Subcutaneous adipose tissue (tissue), 4 donors: Measurements from ENCODE around the gene DLX1. TPM values are rescaled to one million over a fixed set of nuclear protein-coding genes. Genes with fewer than 3 reads are reported as not detected.

Experiments used
- CTCF ChIP-seq: fragments of 450-650 bp; IDR thresholded peaks from one replicate; pipeline ENCODE4 v1.5.1; 2016; ENCODE audit warnings: low read depth, mild to moderate bottlenecking, control low read depth, antibody characterized with exemption, moderate library complexity
- total RNA-seq, 4 donors: library from RNA; depleted of rRNA; stranded (reverse); fragments of >200 nt; gene quantifications; one replicate each; pipeline ENCODE4 v1.1.0, GENCODE V29; 2016

The DLX1 gene
- total RNA-seq, 4 donors from 2014 or later: not detected

DNA sequence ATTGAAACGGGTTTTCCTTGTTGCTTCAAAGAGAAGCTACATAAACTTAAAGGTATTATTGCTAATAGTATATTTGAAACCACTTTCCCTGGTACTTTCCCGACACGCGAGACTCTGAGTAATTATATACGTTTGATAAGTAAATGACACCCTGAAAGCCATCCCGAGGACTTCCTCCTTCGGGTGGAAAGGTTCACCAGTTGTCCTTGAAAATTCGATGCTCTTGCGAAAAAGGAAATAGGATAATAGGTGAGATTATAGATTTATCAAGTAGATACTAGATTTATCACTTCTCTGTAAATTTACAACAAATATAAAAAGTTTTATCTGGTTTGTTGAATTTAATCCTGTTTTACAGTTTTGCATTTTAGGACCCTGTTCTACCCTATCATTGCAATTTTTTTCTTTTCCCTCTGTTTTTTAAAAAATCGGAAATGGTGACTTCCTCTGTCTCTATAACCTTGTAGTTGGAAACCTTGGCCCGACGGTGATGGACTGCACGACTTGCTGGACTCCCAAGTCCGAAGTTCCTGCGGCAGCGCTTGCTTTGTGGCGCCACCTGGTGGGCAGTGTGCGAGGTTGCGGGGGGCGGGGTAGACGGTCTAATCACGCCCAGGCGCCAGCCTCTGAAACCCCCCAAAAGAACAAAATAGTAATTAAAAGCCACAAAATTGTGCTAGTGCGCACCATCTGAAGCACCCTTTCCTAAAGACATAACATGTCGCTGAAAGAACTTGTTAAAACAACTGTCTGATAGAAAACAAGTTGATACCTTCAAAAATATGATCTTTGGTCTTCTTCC lies 18.4 kb downstream of the DLX1 start:
- no peak for TF ChIP-seq CTCF

- no peak for TF ChIP-seq CTCF
Observed at GRCh38 chr2:172105471-172106107, 20.3 kb downstream of the DLX1 start.

GRCh38 chr2:172106108-172106961 lies 21.0 kb downstream of the DLX1 start:
- TF ChIP-seq CTCF: no peak

GRCh38 chr2:172107690-172108586 lies 22.6 kb downstream of the DLX1 start:
- TF ChIP-seq CTCF: no peak

DNA sequence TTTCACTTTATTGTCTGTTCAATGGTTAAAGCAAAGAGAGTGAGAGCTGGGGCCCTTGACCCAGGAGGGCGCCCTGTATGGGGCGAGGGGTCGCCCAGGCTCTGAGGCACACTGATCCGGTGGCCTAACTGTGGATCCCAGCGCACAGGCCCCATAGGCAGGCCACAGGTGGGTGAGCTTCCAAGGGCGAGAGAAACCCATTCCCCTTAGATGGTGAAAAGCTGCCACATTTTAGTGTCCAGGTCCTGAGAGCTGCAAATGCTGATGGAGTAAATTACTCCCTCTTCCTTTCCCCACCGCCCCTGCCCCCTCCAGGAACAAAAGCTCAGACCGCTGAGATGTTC lies 23.3 kb downstream of the DLX1 start:
- no peak for TF ChIP-seq CTCF

DNA sequence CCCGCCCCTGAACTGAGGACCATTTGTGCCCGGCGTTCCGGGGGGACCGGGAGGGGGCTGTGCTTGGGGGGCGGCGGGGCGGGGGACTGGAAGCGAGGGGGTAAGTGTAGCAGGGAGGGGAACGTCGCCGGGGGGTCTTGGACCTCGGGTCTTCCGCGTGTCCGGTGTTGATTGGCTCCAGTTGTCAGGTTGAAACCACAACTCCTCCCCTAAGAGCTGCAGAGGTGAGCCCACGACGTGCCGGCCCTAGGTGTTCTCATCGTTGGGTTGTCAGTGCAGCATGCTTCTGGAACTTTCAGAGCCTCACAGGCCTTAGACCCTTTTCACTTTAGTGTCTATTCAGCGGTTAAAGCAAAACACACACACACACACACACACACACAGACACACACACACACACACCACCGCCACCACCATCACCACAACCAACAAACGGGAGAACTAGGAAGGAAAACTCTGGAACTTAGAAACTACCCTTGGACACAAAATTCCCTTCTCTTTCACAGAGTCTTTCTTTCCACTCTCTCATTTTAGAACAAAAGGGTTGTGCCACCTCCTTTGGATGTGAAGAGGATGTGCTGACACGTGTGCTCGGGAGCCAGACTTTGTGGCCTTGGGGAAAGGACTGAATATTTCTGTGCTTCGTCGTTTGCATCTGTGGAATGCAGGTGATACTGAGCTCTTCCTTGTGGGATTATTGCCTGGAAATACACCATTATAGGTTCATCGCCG lies 24.1 kb downstream of the DLX1 start:
- no peak for TF ChIP-seq CTCF
